GM12874 (cell line): Measurements from ENCODE around the gene IL1RAPL1.

Experiments
- TF ChIP-seq, protein P1 (sequence below): IDR thresholded peaks from 2 replicates; pipeline ENCODE4 v1.5.1; 2011; ENCODE audit warnings: low read depth, mild to moderate bottlenecking, control low read depth, low read length, moderate library complexity; ENCODE audit not compliant: insufficient read depth

The IL1RAPL1 gene

GRCh38 chrX:28628120-28628519 lies 40.9 kb downstream of the IL1RAPL1 start:
- TF ChIP-seq, protein P1, sequence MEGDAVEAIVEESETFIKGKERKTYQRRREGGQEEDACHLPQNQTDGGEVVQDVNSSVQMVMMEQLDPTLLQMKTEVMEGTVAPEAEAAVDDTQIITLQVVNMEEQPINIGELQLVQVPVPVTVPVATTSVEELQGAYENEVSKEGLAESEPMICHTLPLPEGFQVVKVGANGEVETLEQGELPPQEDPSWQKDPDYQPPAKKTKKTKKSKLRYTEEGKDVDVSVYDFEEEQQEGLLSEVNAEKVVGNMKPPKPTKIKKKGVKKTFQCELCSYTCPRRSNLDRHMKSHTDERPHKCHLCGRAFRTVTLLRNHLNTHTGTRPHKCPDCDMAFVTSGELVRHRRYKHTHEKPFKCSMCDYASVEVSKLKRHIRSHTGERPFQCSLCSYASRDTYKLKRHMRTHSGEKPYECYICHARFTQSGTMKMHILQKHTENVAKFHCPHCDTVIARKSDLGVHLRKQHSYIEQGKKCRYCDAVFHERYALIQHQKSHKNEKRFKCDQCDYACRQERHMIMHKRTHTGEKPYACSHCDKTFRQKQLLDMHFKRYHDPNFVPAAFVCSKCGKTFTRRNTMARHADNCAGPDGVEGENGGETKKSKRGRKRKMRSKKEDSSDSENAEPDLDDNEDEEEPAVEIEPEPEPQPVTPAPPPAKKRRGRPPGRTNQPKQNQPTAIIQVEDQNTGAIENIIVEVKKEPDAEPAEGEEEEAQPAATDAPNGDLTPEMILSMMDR, result no peak

GRCh38 chrX:28638775-28639174 lies 51.5 kb downstream of the IL1RAPL1 start:
- TF ChIP-seq, protein P1, result no peak

DNA sequence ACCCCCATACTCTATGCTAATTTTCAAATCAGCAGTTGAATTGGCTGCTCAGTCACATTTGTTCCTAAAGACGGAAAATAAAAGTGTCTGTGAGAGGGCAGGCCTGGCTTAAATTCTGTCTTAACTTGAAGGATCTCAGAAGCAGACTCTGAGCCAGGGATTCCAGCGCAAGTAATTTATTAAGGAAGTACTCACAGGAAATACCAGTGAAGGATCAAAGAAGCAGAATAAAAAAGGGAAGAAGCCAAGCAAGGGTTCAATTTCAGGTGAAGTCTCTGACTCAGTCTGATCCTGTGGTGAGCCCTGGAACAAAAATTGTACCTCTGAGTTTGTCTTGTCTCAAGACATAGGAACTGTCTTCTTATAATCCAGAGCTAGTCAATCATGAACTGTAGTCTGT lies 52.2 kb downstream of the IL1RAPL1 start:
- TF ChIP-seq, protein P1, result no peak

DNA sequence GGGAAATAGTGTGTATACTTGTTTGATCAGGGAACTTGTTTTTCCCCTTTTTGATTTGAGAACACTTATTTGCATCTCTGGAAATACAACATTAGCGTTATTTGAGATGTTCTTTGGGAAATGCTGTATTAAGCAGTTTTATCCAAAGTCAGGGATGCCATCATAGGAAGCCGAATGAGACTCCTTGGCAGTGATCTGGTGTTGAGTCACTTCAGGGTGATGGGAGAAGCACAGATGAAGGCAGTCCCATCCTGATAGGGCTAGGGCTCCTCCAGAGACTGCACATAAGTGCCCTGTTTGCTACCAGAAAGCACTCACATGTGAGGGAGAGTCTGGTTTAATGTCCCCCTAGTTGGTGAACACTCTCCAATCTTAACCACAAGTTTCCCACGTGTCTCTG lies 62.3 kb downstream of the IL1RAPL1 start:
- TF ChIP-seq, protein P1, result no peak

DNA sequence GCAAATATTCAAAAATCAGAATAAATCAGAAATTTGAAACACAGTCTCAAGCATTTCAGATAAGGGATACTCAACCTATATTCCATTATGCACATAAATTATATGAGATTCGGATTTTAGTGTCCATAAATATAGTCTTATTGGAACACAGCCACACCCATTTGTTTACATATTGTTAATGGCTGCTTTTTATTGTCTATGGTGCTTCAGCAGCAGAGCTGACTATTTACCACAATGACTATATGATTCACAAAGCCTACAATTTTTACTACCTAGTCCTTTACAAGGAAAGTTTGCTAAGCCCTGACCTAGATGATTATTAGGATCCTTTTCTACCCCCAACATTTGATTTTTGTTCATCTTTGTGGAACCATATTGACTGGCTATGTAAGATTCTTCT lies 63.9 kb downstream of the IL1RAPL1 start:
- TF ChIP-seq, protein P1, result no peak

DNA sequence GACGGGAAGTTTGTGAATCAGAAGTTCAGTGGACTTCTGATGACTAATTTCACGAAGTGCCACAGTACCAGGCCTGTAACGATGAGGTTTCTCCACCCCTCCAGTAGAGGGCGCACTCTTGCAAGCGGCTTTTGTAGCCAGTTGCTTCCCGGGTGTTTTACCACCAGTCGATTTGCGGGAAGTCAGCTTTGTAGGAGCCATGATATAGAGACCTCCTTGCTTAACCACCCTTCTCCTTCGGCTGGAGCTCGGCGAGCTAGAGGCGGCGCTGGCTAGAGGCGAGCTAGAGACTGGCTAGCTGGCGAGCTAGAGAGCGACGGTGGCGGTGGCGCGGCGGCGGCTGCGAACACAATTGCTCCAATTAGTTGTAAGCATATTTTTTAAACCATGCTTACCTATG lies 72.0 kb downstream of the IL1RAPL1 start:
- TF ChIP-seq, protein P1, result peak; percentile 28; the same call in 1 of the 2 replicates

DNA sequence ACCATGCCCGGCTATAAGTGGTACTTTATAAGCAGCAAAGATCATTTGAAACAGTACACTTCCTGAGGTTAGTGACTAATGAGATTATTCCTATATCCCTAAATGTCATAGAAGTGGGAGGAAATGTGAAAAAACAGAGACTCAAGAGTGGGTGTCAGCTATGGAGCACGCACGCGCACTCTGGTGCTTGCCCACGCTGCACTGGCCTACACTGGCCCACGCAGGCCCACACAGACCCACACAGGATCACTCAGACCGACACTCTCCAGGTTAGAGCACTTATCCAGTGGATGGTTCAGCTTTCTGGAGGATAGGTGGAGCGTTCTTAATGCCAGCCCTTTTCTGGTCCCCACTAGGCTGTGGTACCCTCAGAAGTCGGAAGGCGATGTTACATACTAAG lies 78.5 kb downstream of the IL1RAPL1 start:
- TF ChIP-seq, protein P1, result no peak

- TF ChIP-seq, protein P1, result no peak
These were observed 81.1 kb downstream of the IL1RAPL1 start for GRCh38 chrX:28668303-28668702.
